ENCODE results near the gene ABCC1.

DNA sequence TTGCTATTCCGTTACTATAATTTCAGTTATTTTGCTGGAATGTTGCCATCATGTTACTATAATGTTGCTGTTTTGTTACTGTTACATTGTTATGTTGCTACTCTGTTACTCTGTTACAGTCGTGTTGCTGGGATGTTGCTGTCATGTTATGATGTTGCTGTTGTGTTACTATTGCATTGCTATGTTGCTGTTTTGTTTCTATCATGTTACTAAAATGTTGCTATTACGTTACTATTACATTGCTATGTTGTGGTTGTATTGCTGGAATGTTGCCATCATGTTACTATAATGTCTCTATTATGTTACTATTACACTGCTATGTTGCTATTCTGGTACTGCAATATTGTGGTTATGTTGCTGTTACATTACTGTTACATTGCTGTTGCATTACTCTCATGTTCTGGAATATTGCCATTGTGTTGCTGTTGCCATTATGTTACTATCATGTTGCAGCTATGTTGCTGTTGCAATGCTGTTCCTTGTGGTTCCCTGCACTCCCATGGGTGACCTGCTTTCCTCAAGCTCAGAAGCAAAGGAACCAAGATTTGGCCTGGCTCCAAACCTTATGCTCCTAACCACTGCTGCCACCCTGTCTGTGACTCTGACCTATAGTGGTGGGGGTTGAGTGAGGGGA, 209.4 kb downstream of the ABCC1 start:
- TF ChIP-seq, protein P1, sequence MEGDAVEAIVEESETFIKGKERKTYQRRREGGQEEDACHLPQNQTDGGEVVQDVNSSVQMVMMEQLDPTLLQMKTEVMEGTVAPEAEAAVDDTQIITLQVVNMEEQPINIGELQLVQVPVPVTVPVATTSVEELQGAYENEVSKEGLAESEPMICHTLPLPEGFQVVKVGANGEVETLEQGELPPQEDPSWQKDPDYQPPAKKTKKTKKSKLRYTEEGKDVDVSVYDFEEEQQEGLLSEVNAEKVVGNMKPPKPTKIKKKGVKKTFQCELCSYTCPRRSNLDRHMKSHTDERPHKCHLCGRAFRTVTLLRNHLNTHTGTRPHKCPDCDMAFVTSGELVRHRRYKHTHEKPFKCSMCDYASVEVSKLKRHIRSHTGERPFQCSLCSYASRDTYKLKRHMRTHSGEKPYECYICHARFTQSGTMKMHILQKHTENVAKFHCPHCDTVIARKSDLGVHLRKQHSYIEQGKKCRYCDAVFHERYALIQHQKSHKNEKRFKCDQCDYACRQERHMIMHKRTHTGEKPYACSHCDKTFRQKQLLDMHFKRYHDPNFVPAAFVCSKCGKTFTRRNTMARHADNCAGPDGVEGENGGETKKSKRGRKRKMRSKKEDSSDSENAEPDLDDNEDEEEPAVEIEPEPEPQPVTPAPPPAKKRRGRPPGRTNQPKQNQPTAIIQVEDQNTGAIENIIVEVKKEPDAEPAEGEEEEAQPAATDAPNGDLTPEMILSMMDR (IDR thresholded peaks at IDR 0.05; ENCODE audit: low read depth, low read length) = no peak
- TF ChIP-seq POLR2A (IDR thresholded peaks at IDR 0.05; ENCODE audit: extremely low read depth, insufficient read length) = no peak
- TF ChIP-seq, protein P2, sequence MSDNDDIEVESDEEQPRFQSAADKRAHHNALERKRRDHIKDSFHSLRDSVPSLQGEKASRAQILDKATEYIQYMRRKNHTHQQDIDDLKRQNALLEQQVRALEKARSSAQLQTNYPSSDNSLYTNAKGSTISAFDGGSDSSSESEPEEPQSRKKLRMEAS (IDR thresholded peaks at IDR 0.05; ENCODE audit: low read depth, low read length) = no peak
- no peak for TF ChIP-seq MYC (IDR thresholded peaks at IDR 0.05; ENCODE audit: low read depth, low read length)
